ENCODE results near the gene SPATA31C1. TPM values are rescaled to one million over a fixed set of nuclear protein-coding genes. Genes with fewer than 3 reads are reported as not detected.

The SPATA31C1 gene
- total RNA-seq, 2 experiments from 2014 or later = not detected

DNA sequence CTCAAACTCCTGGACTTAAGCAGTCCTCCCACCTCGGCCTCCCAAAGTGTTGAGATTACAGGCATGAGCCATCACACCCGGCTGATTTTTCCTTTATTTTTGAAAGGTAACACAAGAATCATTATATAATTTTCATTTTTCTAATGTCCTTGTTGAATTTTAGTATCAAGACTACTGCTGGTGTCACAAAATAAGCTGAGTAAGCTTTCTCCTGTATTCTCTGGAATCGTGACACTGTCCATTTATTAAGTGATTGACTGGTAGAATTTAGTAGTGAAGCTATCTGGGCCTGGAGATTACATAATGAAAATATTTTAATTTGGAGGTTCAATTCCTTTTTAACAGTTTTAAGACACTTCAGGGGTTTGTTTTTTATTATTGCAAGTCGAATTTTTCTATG, 47.1 kb downstream of the SPATA31C1 start:
- Histone ChIP-seq H3K27me3 (ENCODE audit: control insufficient read depth in 1 of 2, insufficient read depth in 2 of 2, low read length in 2 of 2) (peaks cover 0 to 2% of the 10 kb centered on the region in 2 experiments), H3K36me3 (ENCODE audit: insufficient read depth, low read length) (peaks cover 22% of the 10 kb centered on the region), H3K4me3 (ENCODE audit: low read length) (no peak overlapping the region), H3K9me3 (ENCODE audit: control insufficient read depth in 1 of 2, insufficient read depth in 1 of 2, low read length in 2 of 2) (no peaks in the 10 kb centered on the region), H3K27ac (ENCODE audit: low read depth in 1 of 2, low read length in 2 of 2) (no peak overlapping the region), H3K4me1 (ENCODE audit: insufficient read depth, low read length) (no peaks in the 10 kb centered on the region)
- CTCF ChIA-PET = no interaction called here
- ATAC-seq (ENCODE audit: poor library complexity) = no peak
- DNase-seq = no peak
- Mint-ChIP-seq H3K4me3 (no peak overlapping the region), H3K27ac (no peak overlapping the region), H3K9me3 (no peaks in the 10 kb centered on the region), H3K4me1 (ENCODE audit: low read depth) (no peaks in the 10 kb centered on the region), H3K27me3 (peaks cover 17% of the 10 kb centered on the region), H3K36me3 (ENCODE audit: low read depth) (peaks cover 32% of the 10 kb centered on the region)
- intact Hi-C loops (cut with DNase I, micrococcal nuclease) = no loop called here
- POLR2A ChIA-PET = interaction anchor here (1.5 kb wide), 1 partner anchor 10 kb away, joined by 5 read pairs; the partner anchor contains the start of gene CDK20
- TF ChIP-seq CTCF (IDR thresholded peaks at IDR 0.05) = no peak

DNA sequence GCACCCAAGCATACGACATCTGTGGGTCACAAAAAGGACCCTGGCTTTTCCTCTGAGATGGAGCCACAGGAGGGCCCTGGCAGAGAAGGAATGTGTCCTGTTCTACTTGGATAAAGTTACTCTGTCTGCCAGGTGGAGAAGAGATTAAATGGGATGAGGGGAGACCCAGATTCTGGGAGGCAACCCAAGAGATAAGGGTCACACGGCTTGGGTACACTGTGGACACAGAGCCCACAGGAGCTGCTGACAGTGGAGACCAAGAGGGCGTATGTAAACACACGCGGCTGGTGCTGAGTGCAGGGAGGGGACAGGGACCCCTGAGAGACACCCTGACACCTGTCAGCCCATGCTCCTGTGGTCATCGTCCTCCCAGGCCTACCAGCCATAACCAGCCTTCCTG, 50.4 kb downstream of the SPATA31C1 start:
- H3K27ac Mint-ChIP-seq = peak overlapping the region; percentile 56
- Histone ChIP-seq H3K4me1 (ENCODE audit: insufficient read depth, low read length) (no peaks in the 10 kb centered on the region), H3K4me3 (ENCODE audit: low read length) (no peak overlapping the region), H3K27ac (ENCODE audit: low read depth in 1 of 2, low read length in 2 of 2) (no peak overlapping the region), H3K9me3 (ENCODE audit: control insufficient read depth in 1 of 2, insufficient read depth in 1 of 2, low read length in 2 of 2) (no peaks in the 10 kb centered on the region), H3K27me3 (ENCODE audit: control insufficient read depth in 1 of 2, insufficient read depth in 2 of 2, low read length in 2 of 2) (no peaks in the 10 kb centered on the region), H3K36me3 (ENCODE audit: insufficient read depth, low read length) (peaks cover 24% of the 10 kb centered on the region)
- H3K4me1 Mint-ChIP-seq (ENCODE audit: low read depth) = peaks cover 18% of the 10 kb centered on the region
- intact Hi-C loops (cut with DNase I, micrococcal nuclease) = no loop called here
- ChIA-PET POLR2A (no interaction called here), CTCF (no interaction called here)
- peaks cover 45% of the 10 kb centered on the region for H3K36me3 Mint-ChIP-seq (ENCODE audit: low read depth)
- no peaks in the 10 kb centered on the region for H3K9me3 Mint-ChIP-seq
- no peaks in the 10 kb centered on the region for H3K27me3 Mint-ChIP-seq
- TF ChIP-seq CTCF (IDR thresholded peaks at IDR 0.05) = no peak
- ATAC-seq (ENCODE audit: poor library complexity) (no peak), DNase-seq (no peak)
- H3K4me3 Mint-ChIP-seq = no peak overlapping the region

- Mint-ChIP-seq H3K4me1 (ENCODE audit: low read depth) (peaks cover 37% of the 10 kb centered on the region), H3K36me3 (ENCODE audit: low read depth) (peaks cover 53% of the 10 kb centered on the region), H3K27ac (no peak overlapping the region), H3K9me3 (no peaks in the 10 kb centered on the region), H3K27me3 (no peaks in the 10 kb centered on the region), H3K4me3 (no peak overlapping the region)
- TF ChIP-seq CTCF (IDR thresholded peaks at IDR 0.05) = no peak
- ChIA-PET POLR2A (no interaction called here), CTCF (no interaction called here)
- no peaks in the 10 kb centered on the region for H3K9me3 ChIP-seq (ENCODE audit: control insufficient read depth in 1 of 2, insufficient read depth in 1 of 2, low read length in 2 of 2)
- peaks cover 24% of the 10 kb centered on the region for H3K36me3 ChIP-seq (ENCODE audit: insufficient read depth, low read length)
- intact Hi-C loops (cut with DNase I, micrococcal nuclease) = loop anchor here in 1 of 2 experiments (10.0 kb wide), 3 partner anchors 286 to 1686 kb away; partner anchors contain the start of gene ISCA1
- no peak overlapping the region for H3K4me3 ChIP-seq (ENCODE audit: low read length)
- no peaks in the 10 kb centered on the region for H3K27me3 ChIP-seq (ENCODE audit: control insufficient read depth in 1 of 2, insufficient read depth in 2 of 2, low read length in 2 of 2)
- no peak for DNase-seq
- peaks cover 17% of the 10 kb centered on the region for H3K4me1 ChIP-seq (ENCODE audit: insufficient read depth, low read length)
- no peak for ATAC-seq (ENCODE audit: poor library complexity)
- no peak overlapping the region for H3K27ac ChIP-seq (ENCODE audit: low read depth in 1 of 2, low read length in 2 of 2)
Observed at GRCh38 chr9:87970602-87971001, 52.8 kb downstream of the SPATA31C1 start.

All from CD4-positive, alpha-beta T cell (primary cell).